Gastrocnemius medialis (tissue), 4 donors: ENCODE results near the gene PTPN6.

Source experiments
- CTCF ChIP-seq, 5 experiments: fragments of 450-650 bp in 3 of 5; fragments of 200-600 bp in 2 of 5; sonication (generic) in 2 of 5; IDR thresholded peaks in 4 of 5; conservative IDR thresholded peaks in 1 of 5; 1 replicate in 4 of 5; 2 replicates in 1 of 5; pipeline ENCODE4 v1.5.1; 2016 to 2019; ENCODE audit warnings: antibody characterized with exemption in 5 of 5, mild to moderate bottlenecking in 3 of 5, moderate library complexity in 3 of 5
- POLR2A ChIP-seq, 2 donors: fragments of 450-650 bp; IDR thresholded peaks; one replicate each; pipeline ENCODE4 v1.6.1; 2017; ENCODE audit warnings: antibody characterized with exemption in 2 of 2, mild to moderate bottlenecking in 2 of 2, moderate library complexity in 2 of 2

- TF ChIP-seq POLR2A (IDR thresholded peaks at IDR 0.05) = no peak
- no peak for TF ChIP-seq CTCF (IDR thresholded peaks at IDR 0.05 in 4 of 5, conservative IDR thresholded peaks at IDR 0.05 in 1 of 5)
Observed at GRCh38 chr12:6905414-6906040, 45.6 kb upstream of the PTPN6 start.
